Ishikawa (cell line): Measurements from ENCODE around the gene STOM.

Experiments used
- CEBPB ChIP-seq: IDR thresholded peaks from 2 replicates; pipeline ENCODE4 v1.6.1; 2012
- CREB1 ChIP-seq: IDR thresholded peaks from 2 replicates; pipeline ENCODE4 v1.6.1; 2012; ENCODE audit warnings: low read depth
- EGR1 ChIP-seq: IDR thresholded peaks from 2 replicates; pipeline ENCODE4 v1.6.1; 2012
- EP300 ChIP-seq: IDR thresholded peaks from 2 replicates; pipeline ENCODE4 v1.6.1; 2012; ENCODE audit warnings: borderline replicate concordance
- FOXM1 ChIP-seq: IDR thresholded peaks from 2 replicates; pipeline ENCODE4 v1.6.1; 2012; ENCODE audit warnings: low read depth, borderline replicate concordance
- MAX ChIP-seq: IDR thresholded peaks from 2 replicates; pipeline ENCODE4 v1.6.1; 2012
- NFIC ChIP-seq: IDR thresholded peaks from 2 replicates; pipeline ENCODE4 v1.6.1; 2012
- RAD21 ChIP-seq: IDR thresholded peaks from 2 replicates; pipeline ENCODE4 v1.6.1; 2012; ENCODE audit warnings: low read depth
- REST ChIP-seq: IDR thresholded peaks from 2 replicates; pipeline ENCODE4 v1.6.1; 2012; ENCODE audit warnings: low read depth, mild to moderate bottlenecking
- TAF1 ChIP-seq: IDR thresholded peaks from 2 replicates; pipeline ENCODE4 v1.6.1; 2012; ENCODE audit warnings: low read depth, mild to moderate bottlenecking
- TCF12 ChIP-seq: IDR thresholded peaks from 2 replicates; pipeline ENCODE4 v1.6.1; 2012; ENCODE audit warnings: low read depth
- TEAD4 ChIP-seq: IDR thresholded peaks from 2 replicates; pipeline ENCODE4 v1.6.1; 2012
- USF1 ChIP-seq: IDR thresholded peaks from 2 replicates; pipeline ENCODE4 v1.6.1; 2012
- YY1 ChIP-seq: IDR thresholded peaks from 2 replicates; pipeline ENCODE4 v1.6.1; 2012; ENCODE audit warnings: low read depth
- ZBTB7A ChIP-seq: IDR thresholded peaks from 2 replicates; pipeline ENCODE4 v1.6.1; 2012; ENCODE audit warnings: low read depth

Gene STOM

GRCh38 chr9:121298689-121299466, 71.2 kb downstream of the STOM start:
- TF ChIP-seq TCF12: no peak
- TF ChIP-seq YY1: no peak
- TF ChIP-seq USF1: no peak
- no peak for TF ChIP-seq NFIC
- TF ChIP-seq MAX: no peak
- TF ChIP-seq EP300: no peak
- no peak for TF ChIP-seq CREB1
- TF ChIP-seq REST: no peak
- TF ChIP-seq RAD21: no peak
- no peak for TF ChIP-seq TAF1
- no peak for TF ChIP-seq CEBPB
- no peak for TF ChIP-seq ZBTB7A
- no peak for TF ChIP-seq FOXM1
- no peak for TF ChIP-seq TEAD4
- no peak for TF ChIP-seq EGR1

- TF ChIP-seq YY1 (no peak), CEBPB (no peak), TAF1 (no peak), EGR1 (no peak), TEAD4 (no peak), RAD21 (no peak), ZBTB7A (no peak), NFIC (no peak), TCF12 (no peak)
These were observed 72.0 kb downstream of the STOM start for GRCh38 chr9:121298016-121298538.

GRCh38 chr9:121297389-121297788, 72.7 kb downstream of the STOM start:
- no peak for TF ChIP-seq YY1
- no peak for TF ChIP-seq RAD21
- TF ChIP-seq CREB1: no peak
- no peak for TF ChIP-seq ZBTB7A
- TF ChIP-seq USF1: no peak
- no peak for TF ChIP-seq TCF12
- TF ChIP-seq EGR1: no peak
- TF ChIP-seq EP300: no peak
- no peak for TF ChIP-seq TEAD4
- TF ChIP-seq REST: no peak
- no peak for TF ChIP-seq FOXM1
- no peak for TF ChIP-seq CEBPB
- no peak for TF ChIP-seq NFIC
- TF ChIP-seq TAF1: no peak
- no peak for TF ChIP-seq MAX

GRCh38 chr9:121296213-121297127, 73.6 kb downstream of the STOM start:
- no peak for TF ChIP-seq EGR1
- no peak for TF ChIP-seq REST
- no peak for TF ChIP-seq RAD21
- TF ChIP-seq TCF12: no peak
- TF ChIP-seq NFIC: no peak
